Neuronal stem cell (in vitro differentiated cells): ENCODE results near the gene ZNF18. TPM values are rescaled to one million over a fixed set of nuclear protein-coding genes. Genes with fewer than 3 reads are reported as not detected.
A peak's percentile ranks its signal among the peaks of the same experiment; 100 is the strongest.

ENCODE experiments used
- DNase-seq: peaks from one replicate; pipeline ENCODE4 v3.0.0-alpha.2; 2013; ENCODE audit warnings: low spot score
- H2AFZ ChIP-seq: one replicate; pipeline ENCODE4 v1.6.1; 2013; ENCODE audit warnings: mild to moderate bottlenecking, low read length, inconsistent platforms
- H2AK5ac ChIP-seq: 2 replicates; pipeline ENCODE4 v1.6.1; 2013; ENCODE audit warnings: low read depth, mild to moderate bottlenecking, inconsistent platforms, low read length, moderate library complexity, mixed read lengths
- H2BK120ac ChIP-seq: 2 replicates; pipeline ENCODE4 v1.6.1; 2013; ENCODE audit warnings: low read depth, mild to moderate bottlenecking, inconsistent platforms, low read length, moderate library complexity, mixed read lengths
- H2BK12ac ChIP-seq: one replicate; pipeline ENCODE4 v1.6.1; 2013; ENCODE audit warnings: low read length, inconsistent platforms
- H2BK15ac ChIP-seq: 2 replicates; pipeline ENCODE4 v1.6.1; 2013; ENCODE audit warnings: mild to moderate bottlenecking, low read length, inconsistent platforms, mixed read lengths
- H2BK5ac ChIP-seq: one replicate; pipeline ENCODE4 v1.6.1; 2013; ENCODE audit warnings: inconsistent platforms, mild to moderate bottlenecking, low read length, moderate library complexity
- H3K14ac ChIP-seq: one replicate; pipeline ENCODE4 v1.6.1; 2013; ENCODE audit warnings: low read length, inconsistent platforms
- H3K18ac ChIP-seq: 2 replicates; pipeline ENCODE4 v1.6.1; 2013; ENCODE audit warnings: low read length, inconsistent platforms
- H3K23ac ChIP-seq: 2 replicates; pipeline ENCODE4 v1.6.1; 2013; ENCODE audit warnings: low read depth, mild to moderate bottlenecking, mixed read lengths, low read length, inconsistent platforms; ENCODE audit not compliant: poor library complexity
- H3K27ac ChIP-seq: replicated peaks from 3 replicates; pipeline ENCODE4 v1.5.1; 2013; ENCODE audit warnings: low read length, inconsistent platforms
- H3K27me3 ChIP-seq, 3 experiments: 2 replicates each; pipeline ENCODE4 v1.6.1; 2013; ENCODE audit warnings: low read length in 3 of 3, mild to moderate bottlenecking in 2 of 3, inconsistent platforms in 1 of 3, low read depth in 1 of 3, mixed read lengths in 1 of 3, moderate library complexity in 1 of 3; ENCODE audit not compliant: control insufficient read depth in 3 of 3, insufficient read depth in 3 of 3
- H3K36me3 ChIP-seq, 2 donors: replicated peaks in 1 of 2; 2 replicates each; pipeline ENCODE4 v1.6.1; 2013; ENCODE audit warnings: low read length in 2 of 2; ENCODE audit not compliant: control insufficient read depth in 2 of 2, insufficient read depth in 2 of 2
- H3K4ac ChIP-seq: 2 replicates; pipeline ENCODE4 v1.6.1; 2013; ENCODE audit warnings: inconsistent platforms, mild to moderate bottlenecking, low read length, moderate library complexity
- H3K4me1 ChIP-seq, 2 donors: 1 replicate in 1 of 2; 2 replicates in 1 of 2; pipeline ENCODE4 v1.6.1; 2013; ENCODE audit warnings: low read length in 2 of 2, low read depth in 1 of 2; ENCODE audit not compliant: control insufficient read depth in 2 of 2, insufficient read depth in 1 of 2
- H3K4me2 ChIP-seq: one replicate; pipeline ENCODE4 v1.6.1; 2013; ENCODE audit warnings: mild to moderate bottlenecking, low read length, inconsistent platforms; ENCODE audit not compliant: insufficient read depth, poor library complexity, severe bottlenecking
- H3K4me3 ChIP-seq, 2 donors: 2 replicates each; pipeline ENCODE4 v1.5.1; 2013; ENCODE audit warnings: low read length in 2 of 2, mild to moderate bottlenecking in 2 of 2, inconsistent platforms in 1 of 2, moderate library complexity in 1 of 2
- H3K79me1 ChIP-seq: one replicate; pipeline ENCODE4 v1.6.1; 2013; ENCODE audit warnings: low read depth, mild to moderate bottlenecking, inconsistent platforms, low read length, moderate library complexity
- H3K9ac ChIP-seq: one replicate; pipeline ENCODE4 v1.6.1; 2013; ENCODE audit warnings: mild to moderate bottlenecking, low read depth, low read length, inconsistent platforms; ENCODE audit not compliant: poor library complexity
- H3K9me3 ChIP-seq, 2 donors: replicated peaks in 1 of 2; 2 replicates each; pipeline versions ENCODE3 to v1.6.1; 2013; ENCODE audit warnings: low read length in 2 of 2, mild to moderate bottlenecking in 2 of 2, inconsistent platforms in 1 of 2, low read depth in 1 of 2, mixed read lengths in 1 of 2, moderate library complexity in 1 of 2; ENCODE audit not compliant: control insufficient read depth in 2 of 2, insufficient read depth in 1 of 2
- H4K8ac ChIP-seq: one replicate; pipeline ENCODE4 v1.6.1; 2013; ENCODE audit warnings: low read depth, mild to moderate bottlenecking, inconsistent platforms, low read length, moderate library complexity
- H4K91ac ChIP-seq: one replicate; pipeline ENCODE4 v1.6.1; 2013; ENCODE audit warnings: low read length, low read depth, mild to moderate bottlenecking, inconsistent platforms; ENCODE audit not compliant: poor library complexity
- WGBS, 2 donors: extraction: QIAGEN DNeasy Blood & Tissue Kit; methylation state at CpG; one replicate each; pipeline ENCODE4 v1.1.7; 2013; ENCODE audit warnings: missing lambda C conversion rate in 2 of 2, mixed read lengths in 1 of 2; ENCODE audit not compliant: insufficient read length in 2 of 2, insufficient replicate concordance in 1 of 2; ENCODE audit errors: extremely low coverage in 2 of 2; 5-methylcytosine and 5-hydroxymethylcytosine counted together
- polyA plus RNA-seq, 2 experiments: library from polyadenylated mRNA; stranded (reverse); fragments of 200-250 nt; gene quantifications; one replicate each; pipeline ENCODE4 v1.2.3, GENCODE V29; 2013

Gene ZNF18
- 5.4 TPM for polyA plus RNA-seq (2013, experiment 1 of 2)
- 5.8 TPM for polyA plus RNA-seq (2013, experiment 2 of 2)

GRCh38 chr17:11997147-11997971, at the start of gene ZNF18:
ZNF18 (minus strand) TSS chr17:11997475; CDS start chr17:11992829, 4,646 bp downstream.
- Histone ChIP-seq H3K4me2 (peak within 1 kb of the TSS; percentile 93), H3K9ac (peak within 1 kb of the TSS; percentile 93), H2AFZ (peak within 1 kb of the TSS; percentile 97), H3K14ac (peak within 1 kb of the TSS; percentile 90), H3K36me3 (peaks cover 2 to 5% of the 10 kb centered on the region in 2 donors), H3K18ac (peak within 1 kb of the TSS; percentile 99), H3K4me1 (peaks cover 0 to 5% of the 10 kb centered on the region in 2 donors), H2AK5ac (peak within 1 kb of the TSS; percentile 47), H4K91ac (no peak within 1 kb of the TSS), H2BK15ac (peak within 1 kb of the TSS; percentile 38), H3K79me1 (no peaks in the 10 kb centered on the region), H3K4me3 (peak within 1 kb of the TSS; percentile 82 to 95), H3K4ac (peak within 1 kb of the TSS; percentile 67), H2BK120ac (peak within 1 kb of the TSS; percentile 95), H2BK12ac (no peak within 1 kb of the TSS), H2BK5ac (peak within 1 kb of the TSS; percentile 77), H3K9me3 (no peaks in the 10 kb centered on the region), H4K8ac (peak within 1 kb of the TSS; percentile 97), H3K23ac (peak within 1 kb of the TSS; percentile 99), H3K27ac (peak within 1 kb of the TSS; percentile 80), H3K27me3 (no peaks in the 10 kb centered on the region)
- WGBS, 2 donors: no CpG with 5 or more reads among the region's 74 CpGs
- peak; percentile 93 for DNase-seq

GRCh38 chr17:12046786-12047185, 49.5 kb upstream of the ZNF18 start:
- Histone ChIP-seq H3K27ac (no peak overlapping the region), H4K91ac (no peak overlapping the region), H2BK12ac (no peak overlapping the region), H3K14ac (no peak overlapping the region), H3K9ac (no peak overlapping the region), H4K8ac (no peak overlapping the region), H3K9me3 (no peaks in the 10 kb centered on the region), H3K18ac (no peak overlapping the region), H3K4me3 (no peak overlapping the region), H3K79me1 (peaks cover 2% of the 10 kb centered on the region), H3K23ac (no peak overlapping the region), H2BK15ac (no peak overlapping the region), H3K36me3 (no peaks in the 10 kb centered on the region), H2AFZ (no peak overlapping the region), H3K4me2 (no peak overlapping the region), H3K4ac (no peak overlapping the region), H2BK5ac (no peak overlapping the region), H2AK5ac (no peak overlapping the region), H2BK120ac (no peak overlapping the region), H3K4me1 (peaks cover 5 to 8% of the 10 kb centered on the region in 2 donors), H3K27me3 (no peaks in the 10 kb centered on the region)
- DNase-seq: peak; percentile 31
- WGBS, 2 donors: no CpG with 5 or more reads among the region's 2 CpGs

GRCh38 chr17:12043702-12044101, 46.4 kb upstream of the ZNF18 start:
- Histone ChIP-seq H2BK120ac (no peak overlapping the region), H2AK5ac (no peak overlapping the region), H2BK5ac (no peak overlapping the region), H2AFZ (no peak overlapping the region), H3K23ac (no peak overlapping the region), H3K9ac (no peak overlapping the region), H3K4me1 (peaks cover 3 to 5% of the 10 kb centered on the region in 2 donors), H3K4ac (no peak overlapping the region), H2BK15ac (no peak overlapping the region), H4K8ac (no peak overlapping the region), H3K9me3 (no peaks in the 10 kb centered on the region), H3K4me3 (no peak overlapping the region), H2BK12ac (no peak overlapping the region), H3K14ac (no peak overlapping the region), H3K18ac (no peak overlapping the region), H3K27me3 (no peaks in the 10 kb centered on the region), H3K27ac (no peak overlapping the region), H3K79me1 (no peaks in the 10 kb centered on the region), H3K4me2 (no peak overlapping the region), H4K91ac (no peak overlapping the region), H3K36me3 (no peaks in the 10 kb centered on the region)
- DNase-seq: no peak
- no CpG with 5 or more reads among the region's 6 CpGs for WGBS, 2 donors

- DNase-seq: no peak
- no peak overlapping the region for H2BK15ac ChIP-seq
- no peak overlapping the region for H3K27ac ChIP-seq
- no peak overlapping the region for H3K4me3 ChIP-seq
- no peak overlapping the region for H4K91ac ChIP-seq
- H2BK120ac ChIP-seq: no peak overlapping the region
- no CpG with 5 or more reads among the region's 3 CpGs for WGBS, 2 donors
- H3K14ac ChIP-seq: no peak overlapping the region
- H2AFZ ChIP-seq: no peak overlapping the region
- no peak overlapping the region for H3K23ac ChIP-seq
- H3K9ac ChIP-seq: no peak overlapping the region
- no peaks in the 10 kb centered on the region for H3K27me3 ChIP-seq
- no peaks in the 10 kb centered on the region for H3K36me3 ChIP-seq
- H3K18ac ChIP-seq: no peak overlapping the region
- H2BK5ac ChIP-seq: no peak overlapping the region
- no peak overlapping the region for H4K8ac ChIP-seq
- H3K4ac ChIP-seq: no peak overlapping the region
- H2AK5ac ChIP-seq: no peak overlapping the region
- H3K79me1 ChIP-seq: no peaks in the 10 kb centered on the region
- no peaks in the 10 kb centered on the region for H3K4me1 ChIP-seq
- no peaks in the 10 kb centered on the region for H3K9me3 ChIP-seq
- no peak overlapping the region for H2BK12ac ChIP-seq
- H3K4me2 ChIP-seq: no peak overlapping the region
These were observed 44.0 kb upstream of the ZNF18 start for GRCh38 chr17:12041312-12041711.
